Stimulated activated CD8-positive, alpha-beta memory T cell treated with anti-CD3 and anti-CD28 coated beads, Interleukin-15, amount 100 ng/mL, for 1 hour (primary cell): ENCODE data around the gene EXOC6.
"Not testable (repeated sequence)": the region's sequence is repeated elsewhere in the genome, so short reads cannot be mapped to it uniquely, and the experiment has no call there.

Experiments
- DNase-seq: peaks from one replicate; pipeline ENCODE4 v3.0.0-alpha.2; 2020; ENCODE audit warnings: low read depth

Gene EXOC6

GRCh38 chr10:92880233-92880861 is 32.0 kb downstream of the EXOC6 start:
- no peak for DNase-seq

GRCh38 chr10:92880917-92881316 is 32.6 kb downstream of the EXOC6 start:
- DNase-seq: no peak

GRCh38 chr10:92886334-92886961 is 38.1 kb downstream of the EXOC6 start:
- DNase-seq: no peak

GRCh38 chr10:92890471-92890870 is 42.2 kb downstream of the EXOC6 start:
- DNase-seq: no peak

- no peak for DNase-seq
These were observed 43.8 kb downstream of the EXOC6 start for GRCh38 chr10:92891885-92892690.

- DNase-seq: no peak
These were observed 44.4 kb downstream of the EXOC6 start for GRCh38 chr10:92892691-92893054.

GRCh38 chr10:92894081-92894655 is 45.8 kb downstream of the EXOC6 start:
- DNase-seq: no peak

- no peak for DNase-seq
These were observed 49.6 kb downstream of the EXOC6 start for GRCh38 chr10:92897916-92898315.

- DNase-seq: no peak
These were observed 53.5 kb downstream of the EXOC6 start for GRCh38 chr10:92901819-92902251.

GRCh38 chr10:92903633-92904032 is 55.3 kb downstream of the EXOC6 start:
- no peak for DNase-seq

GRCh38 chr10:92907280-92907679 is 59.0 kb downstream of the EXOC6 start:
- DNase-seq: no peak

GRCh38 chr10:92912631-92913030 is 64.3 kb downstream of the EXOC6 start:
- DNase-seq: not testable (repeated sequence)

- DNase-seq: no peak
These were observed 65.7 kb downstream of the EXOC6 start for GRCh38 chr10:92913973-92914372.

GRCh38 chr10:92914478-92915325 is 66.4 kb downstream of the EXOC6 start:
- no peak for DNase-seq

- no peak for DNase-seq
These were observed 67.6 kb downstream of the EXOC6 start for GRCh38 chr10:92915892-92916291.

- DNase-seq: no peak
These were observed 68.1 kb downstream of the EXOC6 start for GRCh38 chr10:92916433-92916832.

GRCh38 chr10:92918603-92919002 is 70.3 kb downstream of the EXOC6 start:
- DNase-seq: no peak

- no peak for DNase-seq
These were observed 72.5 kb downstream of the EXOC6 start for GRCh38 chr10:92920866-92921265.

- DNase-seq: no peak
These were observed 75.1 kb downstream of the EXOC6 start for GRCh38 chr10:92923416-92923815.

GRCh38 chr10:92929896-92930295 is 81.6 kb downstream of the EXOC6 start:
- DNase-seq: no peak

GRCh38 chr10:92931597-92931996 is 83.3 kb downstream of the EXOC6 start:
- no peak for DNase-seq

GRCh38 chr10:92937876-92938275 is 89.6 kb downstream of the EXOC6 start:
- DNase-seq: no peak
